Smooth muscle cell (in vitro differentiated cells): ENCODE data around the gene SPAG4. TPM values are rescaled to one million over a fixed set of nuclear protein-coding genes. Genes with fewer than 3 reads are reported as not detected.
A peak's percentile ranks its signal among the peaks of the same experiment; 100 is the strongest.

Source experiments
- DNase-seq: peaks from one replicate; lab custom pipeline; 2025; ENCODE audit not compliant: unreplicated experiment; lab: John Stamatoyannopoulos, UW
- H2AFZ ChIP-seq: fragments of 200-600 bp; sonication (generic); 2 replicates; pipeline ENCODE4 v1.6.0; 2016; ENCODE audit warnings: antibody characterized with exemption, low read depth, mild to moderate bottlenecking
- H3F3A ChIP-seq: fragments of 200-600 bp; sonication (generic); 2 replicates; pipeline ENCODE4 v1.6.0; 2017; ENCODE audit warnings: antibody characterized with exemption, low read depth
- H3K27ac ChIP-seq: fragments of 200-600 bp; sonication (generic); 2 replicates; pipeline ENCODE4 v1.5.1; 2016; ENCODE audit warnings: low read depth, mild to moderate bottlenecking
- H3K27me3 ChIP-seq: fragments of 200-600 bp; sonication (generic); 2 replicates; pipeline ENCODE4 v1.6.1; 2016; ENCODE audit warnings: low read depth, mild to moderate bottlenecking
- H3K36me3 ChIP-seq: fragments of 200-600 bp; sonication (generic); 2 replicates; pipeline ENCODE4 v1.5.1; 2016; ENCODE audit warnings: low read depth
- H3K4me1 ChIP-seq: fragments of 200-600 bp; sonication (generic); 2 replicates; pipeline ENCODE4 v1.5.1; 2016; ENCODE audit warnings: low read depth
- H3K4me2 ChIP-seq: fragments of 200-600 bp; sonication (generic); 2 replicates; pipeline ENCODE4 v1.6.0; 2016; ENCODE audit warnings: mild to moderate bottlenecking
- H3K4me3 ChIP-seq: fragments of 200-600 bp; sonication (generic); 2 replicates; pipeline ENCODE4 v1.5.1; 2016; ENCODE audit warnings: mild to moderate bottlenecking
- H3K79me2 ChIP-seq: fragments of 200-600 bp; sonication (generic); 2 replicates; pipeline ENCODE4 v1.6.0; 2016; ENCODE audit warnings: low read depth, mild to moderate bottlenecking
- H3K9ac ChIP-seq: fragments of 200-600 bp; sonication (generic); 2 replicates; pipeline ENCODE4 v1.6.0; 2016; ENCODE audit warnings: low read depth
- H3K9me3 ChIP-seq: fragments of 200-600 bp; sonication (generic); replicated peaks from 2 replicates; pipeline ENCODE4 v1.5.1; 2016; ENCODE audit warnings: low read depth
- H4K20me1 ChIP-seq: fragments of 200-600 bp; sonication (generic); 2 replicates; pipeline ENCODE4 v1.6.0; 2016; ENCODE audit warnings: low read depth
- WGBS: methylation state at CpG from one replicate; pipeline ENCODE4 v1.1.7; 2016; ENCODE audit warnings: low lambda C conversion rate; 5-methylcytosine and 5-hydroxymethylcytosine counted together
- polyA plus RNA-seq: library from polyadenylated mRNA; unstranded; fragments of >200 nt; fragmentation: Nextera tagmentation; extraction: Ambion mirVana; gene quantifications from 2 replicates; pipeline ENCODE4 v1.2.1, GENCODE V29; 2016
- total RNA-seq: library from RNA; depleted of rRNA; stranded (reverse); fragments of >200 nt; gene quantifications from 2 replicates; pipeline ENCODE4 v1.2.3, GENCODE V29; 2014
- TF ChIP-seq, protein P1 (sequence below): fragments of 200-600 bp; sonication (generic); IDR thresholded peaks from 2 replicates; pipeline ENCODE4 v1.5.1; 2017; ENCODE audit warnings: borderline replicate concordance, mild to moderate bottlenecking, antibody characterized with exemption; ENCODE audit not compliant: insufficient read depth, poor library complexity, severe bottlenecking

The SPAG4 gene
- total and polyA plus RNA-seq, 2 experiments from 2014 or later: 9.3 to 27.6 TPM

DNA sequence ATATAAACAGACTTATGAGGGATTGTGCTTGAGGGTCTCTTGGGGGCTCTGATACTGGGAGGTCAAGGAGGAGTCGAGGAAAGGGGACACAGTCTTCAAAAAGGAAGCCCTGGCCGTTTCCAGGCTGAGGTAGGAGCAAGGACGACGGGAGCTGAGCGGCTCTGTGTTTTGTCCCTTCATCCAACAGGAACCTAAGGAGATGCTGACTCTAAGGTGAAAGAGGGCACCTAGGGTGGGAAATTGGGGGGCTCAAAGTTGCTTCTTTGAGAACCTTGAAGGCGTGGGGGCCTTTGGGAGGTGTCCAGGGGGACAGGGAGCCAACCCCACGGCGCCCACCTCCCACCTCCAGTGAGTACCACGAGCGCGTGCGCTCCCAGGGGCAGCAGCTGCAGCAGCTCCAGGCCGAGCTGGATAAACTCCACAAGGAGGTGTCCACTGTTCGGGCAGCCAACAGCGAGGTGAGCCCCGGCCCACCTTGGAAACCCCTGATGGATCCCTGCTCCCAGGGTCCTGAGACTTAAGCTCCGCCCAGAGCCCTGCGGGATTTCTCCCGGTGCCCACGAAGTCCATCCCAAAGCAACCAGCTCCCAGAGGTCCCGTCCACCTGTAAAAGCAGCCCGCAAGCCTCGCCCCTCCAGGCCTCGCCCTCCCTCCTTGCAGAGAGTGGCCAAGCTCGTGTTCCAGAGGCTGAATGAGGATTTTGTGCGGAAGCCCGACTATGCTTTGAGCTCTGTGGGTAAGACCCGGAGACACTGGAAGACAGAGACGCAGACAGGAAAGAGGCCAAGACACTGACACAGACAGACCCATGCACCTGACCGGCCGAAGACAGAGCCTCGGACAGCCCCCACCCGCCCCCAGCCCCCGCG is 2.9 kb downstream of the SPAG4 start:
- H3K9me3 ChIP-seq: no peaks in the 10 kb centered on the region
- 25% methylated on average over 32 of the region's 35 CpGs for WGBS
- peaks cover 10% of the 10 kb centered on the region for H3K4me1 ChIP-seq
- H3F3A ChIP-seq: peaks cover 18% of the 10 kb centered on the region
- no peak overlapping the region for H3K9ac ChIP-seq
- H2AFZ ChIP-seq: no peak overlapping the region
- no peaks in the 10 kb centered on the region for H3K79me2 ChIP-seq
- H3K27ac ChIP-seq: peak overlapping the region; percentile 0
- H3K4me2 ChIP-seq: peak overlapping the region; percentile 96
- H3K27me3 ChIP-seq: no peaks in the 10 kb centered on the region
- no peak for DNase-seq
- peak overlapping the region; percentile 65 for H3K4me3 ChIP-seq
- TF ChIP-seq, protein P1, sequence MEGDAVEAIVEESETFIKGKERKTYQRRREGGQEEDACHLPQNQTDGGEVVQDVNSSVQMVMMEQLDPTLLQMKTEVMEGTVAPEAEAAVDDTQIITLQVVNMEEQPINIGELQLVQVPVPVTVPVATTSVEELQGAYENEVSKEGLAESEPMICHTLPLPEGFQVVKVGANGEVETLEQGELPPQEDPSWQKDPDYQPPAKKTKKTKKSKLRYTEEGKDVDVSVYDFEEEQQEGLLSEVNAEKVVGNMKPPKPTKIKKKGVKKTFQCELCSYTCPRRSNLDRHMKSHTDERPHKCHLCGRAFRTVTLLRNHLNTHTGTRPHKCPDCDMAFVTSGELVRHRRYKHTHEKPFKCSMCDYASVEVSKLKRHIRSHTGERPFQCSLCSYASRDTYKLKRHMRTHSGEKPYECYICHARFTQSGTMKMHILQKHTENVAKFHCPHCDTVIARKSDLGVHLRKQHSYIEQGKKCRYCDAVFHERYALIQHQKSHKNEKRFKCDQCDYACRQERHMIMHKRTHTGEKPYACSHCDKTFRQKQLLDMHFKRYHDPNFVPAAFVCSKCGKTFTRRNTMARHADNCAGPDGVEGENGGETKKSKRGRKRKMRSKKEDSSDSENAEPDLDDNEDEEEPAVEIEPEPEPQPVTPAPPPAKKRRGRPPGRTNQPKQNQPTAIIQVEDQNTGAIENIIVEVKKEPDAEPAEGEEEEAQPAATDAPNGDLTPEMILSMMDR: no peak
- peaks cover 4% of the 10 kb centered on the region for H4K20me1 ChIP-seq
- H3K36me3 ChIP-seq: no peaks in the 10 kb centered on the region

DNA sequence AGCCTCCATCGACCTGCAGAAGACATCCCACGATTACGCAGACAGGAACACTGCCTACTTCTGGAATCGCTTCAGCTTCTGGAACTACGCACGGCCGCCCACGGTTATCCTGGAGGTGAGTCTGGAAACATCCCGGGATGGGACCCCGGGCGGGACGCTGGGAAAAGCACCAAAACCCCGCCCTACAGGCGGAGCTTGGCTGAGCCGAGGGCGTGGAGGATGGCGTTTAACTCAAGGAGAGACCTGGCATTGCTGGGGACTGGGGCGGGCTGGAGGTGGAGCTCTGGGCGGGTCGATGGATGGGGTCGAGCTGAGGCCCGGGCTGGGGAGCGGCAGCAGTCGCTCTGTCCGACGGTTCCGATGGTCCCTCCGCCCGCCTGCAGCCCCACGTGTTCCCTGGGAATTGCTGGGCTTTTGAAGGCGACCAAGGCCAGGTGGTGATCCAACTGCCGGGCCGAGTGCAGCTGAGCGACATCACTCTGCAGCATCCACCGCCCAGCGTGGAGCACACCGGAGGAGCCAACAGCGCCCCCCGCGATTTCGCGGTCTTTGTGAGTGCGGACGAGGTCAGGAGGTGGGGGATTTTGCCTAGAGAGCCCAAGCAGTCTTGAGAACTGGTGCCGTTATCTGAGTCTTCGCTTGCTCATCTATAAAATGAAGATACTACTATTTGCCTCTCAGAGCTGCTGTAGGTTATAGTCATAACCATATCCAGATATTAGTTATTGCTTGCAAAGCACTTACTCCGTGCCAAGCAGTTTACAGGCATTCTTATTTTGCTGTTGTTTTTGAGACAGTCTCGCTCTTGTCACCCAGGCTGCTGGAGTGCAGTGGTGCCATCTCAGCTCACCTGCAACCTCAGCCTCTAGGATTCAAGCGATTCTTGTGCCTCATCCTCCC is 3.8 kb downstream of the SPAG4 start:
- 6% methylated on average over 38 of the region's 49 CpGs for WGBS
- H4K20me1 ChIP-seq: peaks cover 4% of the 10 kb centered on the region
- DNase-seq: peak; percentile 64

DNA sequence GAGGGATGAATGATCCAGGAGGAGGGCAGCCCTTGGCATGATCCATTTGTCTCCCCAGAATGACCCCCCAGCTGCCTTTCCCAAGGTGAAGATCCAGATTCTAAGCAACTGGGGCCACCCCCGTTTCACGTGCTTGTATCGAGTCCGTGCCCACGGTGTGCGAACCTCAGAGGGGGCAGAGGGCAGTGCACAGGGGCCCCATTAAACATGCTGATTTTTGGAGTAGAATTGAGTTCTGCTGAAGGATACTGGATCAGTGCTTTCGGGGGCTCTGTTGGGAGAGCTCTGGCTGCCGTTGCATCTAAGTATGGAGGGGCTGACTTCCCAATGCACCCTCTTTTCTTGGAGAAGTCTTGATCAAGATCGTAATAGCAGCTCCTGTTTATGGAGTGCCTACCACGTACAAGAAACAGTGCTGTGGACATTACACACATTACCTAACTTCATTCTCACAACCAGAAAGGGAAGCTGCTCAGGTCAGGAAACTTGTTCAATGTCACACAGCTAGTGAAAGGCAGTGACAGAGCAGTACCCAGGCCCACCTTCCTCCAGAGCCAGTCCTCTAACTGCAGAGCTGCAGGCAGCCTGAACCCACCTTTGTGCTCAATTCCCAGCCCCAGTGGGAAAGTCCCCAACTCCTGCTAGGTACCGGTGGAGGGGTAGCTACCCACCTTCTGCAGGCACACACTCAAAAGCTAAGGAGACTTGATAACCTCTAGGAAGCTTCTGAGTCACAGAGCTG is 5.4 kb downstream of the SPAG4 start:
- TF ChIP-seq, protein P1: no peak
- Histone ChIP-seq H3K4me2 (no peak overlapping the region), H3F3A (peaks cover 18% of the 10 kb centered on the region), H3K36me3 (no peaks in the 10 kb centered on the region), H3K9ac (no peak overlapping the region), H3K4me1 (peaks cover 10% of the 10 kb centered on the region), H3K27me3 (no peaks in the 10 kb centered on the region), H3K79me2 (no peaks in the 10 kb centered on the region), H3K9me3 (no peaks in the 10 kb centered on the region), H3K4me3 (no peak overlapping the region), H4K20me1 (peaks cover 4% of the 10 kb centered on the region), H2AFZ (no peak overlapping the region), H3K27ac (no peak overlapping the region)
- WGBS: 96% methylated on average over 11 of the region's 11 CpGs
- DNase-seq: no peak

More for the DNA sequence above, 3.8 kb downstream of the SPAG4 start:
- Histone ChIP-seq H2AFZ (peak overlapping the region; percentile 41), H3K9ac (no peak overlapping the region), H3K4me3 (peak overlapping the region; percentile 65), H3K36me3 (no peaks in the 10 kb centered on the region), H3K79me2 (no peaks in the 10 kb centered on the region), H3K9me3 (no peaks in the 10 kb centered on the region), H3F3A (peaks cover 18% of the 10 kb centered on the region), H3K27me3 (no peaks in the 10 kb centered on the region), H3K27ac (no peak overlapping the region), H3K4me1 (peaks cover 10% of the 10 kb centered on the region), H3K4me2 (peak overlapping the region; percentile 96)
- TF ChIP-seq, protein P1: peak; percentile 39
